Measurements from ENCODE around the gene LRP10. TPM values are rescaled to one million over a fixed set of nuclear protein-coding genes. Genes with fewer than 3 reads are reported as not detected.

Gene LRP10
- total RNA-seq, 1 experiment from 2014 or later, result 29.6 TPM

GRCh38 chr14:22896356-22896755 lies 24.8 kb downstream of the LRP10 start:
- no peak overlapping the region for H3K4me3 Mint-ChIP-seq (ENCODE audit: unreplicated experiment)
- no peak overlapping the region for H3K27ac Mint-ChIP-seq (ENCODE audit: unreplicated experiment)
- BruUV-seq (replicated peaks), result no TSS peak
- intact Hi-C loops (cut with micrococcal nuclease; ENCODE audit: unreplicated experiment), result no loop called here
- H3K4me3 ChIP-seq (ENCODE audit: low read depth, low read length), result no peak overlapping the region
- H3K9me3 Mint-ChIP-seq (ENCODE audit: unreplicated experiment), result no peaks in the 10 kb centered on the region
- 0 out of 2 replicates have a peak, but pooled peaks cover 7% of the 10 kb centered on the region for H3K4me1 ChIP-seq
- H3K36me3 Mint-ChIP-seq (ENCODE audit: insufficient read depth, unreplicated experiment), result peaks cover 1% of the 10 kb centered on the region
- no peaks in the 10 kb centered on the region for H3K27me3 ChIP-seq (replicated peaks; ENCODE audit: control insufficient read depth, insufficient read depth, low read length)
- ChIA-PET POLR2A (no interaction called here), CTCF (interaction anchor here (1.6 kb wide), 1 partner anchor 13 kb away, joined by 6 read pairs; the partner anchor contains the start of gene REM2)
- H3K4me1 Mint-ChIP-seq (ENCODE audit: low read depth, unreplicated experiment), result no peaks in the 10 kb centered on the region
- peaks cover 2% of the 10 kb centered on the region for H3K36me3 ChIP-seq (ENCODE audit: control insufficient read depth, insufficient read depth, low read length)
- no peak for TF ChIP-seq CTCF (IDR thresholded peaks at IDR 0.05; ENCODE audit: insufficient read depth in 1 of 2, low read depth in 1 of 2, low read length in 1 of 2, severe bottlenecking in 1 of 2, unreplicated experiment in 1 of 2)
- no peaks in the 10 kb centered on the region for H3K9me3 ChIP-seq
- DNase-seq, result no peak
- H3K27me3 Mint-ChIP-seq (ENCODE audit: insufficient read depth, unreplicated experiment), result no peaks in the 10 kb centered on the region

- Mint-ChIP-seq H3K27me3 (ENCODE audit: insufficient read depth, unreplicated experiment) (no peaks in the 10 kb centered on the region), H3K4me1 (ENCODE audit: low read depth, unreplicated experiment) (no peaks in the 10 kb centered on the region), H3K4me3 (ENCODE audit: unreplicated experiment) (no peak overlapping the region), H3K27ac (ENCODE audit: unreplicated experiment) (no peak overlapping the region), H3K36me3 (ENCODE audit: insufficient read depth, unreplicated experiment) (peaks cover 5% of the 10 kb centered on the region), H3K9me3 (ENCODE audit: unreplicated experiment) (no peaks in the 10 kb centered on the region)
- Histone ChIP-seq H3K27me3 (replicated peaks; ENCODE audit: control insufficient read depth, insufficient read depth, low read length) (no peaks in the 10 kb centered on the region), H3K4me3 (ENCODE audit: low read depth, low read length) (no peak overlapping the region), H3K36me3 (ENCODE audit: control insufficient read depth, insufficient read depth, low read length) (peaks cover 2% of the 10 kb centered on the region), H3K4me1 (0 out of 2 replicates have a peak, but pooled peaks cover 7% of the 10 kb centered on the region), H3K9me3 (no peaks in the 10 kb centered on the region)
- no TSS peak for BruUV-seq (replicated peaks)
- DNase-seq, result no peak
- no peak for TF ChIP-seq CTCF (IDR thresholded peaks at IDR 0.05; ENCODE audit: insufficient read depth in 1 of 2, low read depth in 1 of 2, low read length in 1 of 2, severe bottlenecking in 1 of 2, unreplicated experiment in 1 of 2)
- CTCF ChIA-PET, result interaction anchor here (0.7 to 1.6 kb wide), 2 partner anchors 13 to 25 kb away, joined by 3 to 6 read pairs; partner anchors contain the start of gene REM2
- intact Hi-C loops (cut with micrococcal nuclease; ENCODE audit: unreplicated experiment), result no loop called here
- POLR2A ChIA-PET, result no interaction called here
Observed at GRCh38 chr14:22896760-22897159, 25.2 kb downstream of the LRP10 start.

- Mint-ChIP-seq H3K27ac (ENCODE audit: unreplicated experiment) (no peak overlapping the region), H3K9me3 (ENCODE audit: unreplicated experiment) (no peaks in the 10 kb centered on the region), H3K36me3 (ENCODE audit: insufficient read depth, unreplicated experiment) (peaks cover 11% of the 10 kb centered on the region), H3K27me3 (ENCODE audit: insufficient read depth, unreplicated experiment) (no peaks in the 10 kb centered on the region), H3K4me1 (ENCODE audit: low read depth, unreplicated experiment) (no peaks in the 10 kb centered on the region), H3K4me3 (ENCODE audit: unreplicated experiment) (no peak overlapping the region)
- no peak for DNase-seq
- BruUV-seq (replicated peaks), result no TSS peak
- CTCF ChIA-PET, result interaction anchor here (0.7 to 1.6 kb wide), 2 partner anchors 14 to 25 kb away, joined by 3 to 6 read pairs; partner anchors contain the start of gene REM2
- Histone ChIP-seq H3K9me3 (no peaks in the 10 kb centered on the region), H3K4me3 (ENCODE audit: low read depth, low read length) (no peak overlapping the region), H3K4me1 (0 out of 2 replicates have a peak, but pooled peaks cover 7% of the 10 kb centered on the region), H3K27me3 (replicated peaks; ENCODE audit: control insufficient read depth, insufficient read depth, low read length) (no peaks in the 10 kb centered on the region), H3K36me3 (ENCODE audit: control insufficient read depth, insufficient read depth, low read length) (peaks cover 3% of the 10 kb centered on the region)
- TF ChIP-seq CTCF (IDR thresholded peaks at IDR 0.05; ENCODE audit: insufficient read depth in 1 of 2, low read depth in 1 of 2, low read length in 1 of 2, severe bottlenecking in 1 of 2, unreplicated experiment in 1 of 2), result no peak
- POLR2A ChIA-PET, result no interaction called here
- intact Hi-C loops (cut with micrococcal nuclease; ENCODE audit: unreplicated experiment), result no loop called here
Observed at GRCh38 chr14:22897357-22897756, 25.8 kb downstream of the LRP10 start.
